AG09319 (cell line): ENCODE data around the gene ZNF641.

Experiments
- DNase-seq: peaks from one replicate; pipeline ENCODE4 v3.0.0-alpha.2; 2010; ENCODE audit warnings: low read depth; ENCODE audit errors: extremely low read depth
- CTCF ChIP-seq: IDR thresholded peaks from 2 replicates; pipeline ENCODE4 v1.5.1; 2011; ENCODE audit warnings: low read depth, mild to moderate bottlenecking, inconsistent platforms, low read length, moderate library complexity

The ZNF641 gene

GRCh38 chr12:48302161-48302911, 48.4 kb downstream of the ZNF641 start:
- TF ChIP-seq CTCF, result no peak

GRCh38 chr12:48300774-48301173, 49.9 kb downstream of the ZNF641 start:
- no peak for TF ChIP-seq CTCF
- no peak for DNase-seq

More at GRCh38 chr12:48302161-48302911, 48.4 kb downstream of the ZNF641 start:
- DNase-seq, result no peak

GRCh38 chr12:48296586-48297282, 54.0 kb downstream of the ZNF641 start:
- no peak for TF ChIP-seq CTCF
- peak; percentile 10 for DNase-seq

GRCh38 chr12:48292040-48292439, 58.7 kb downstream of the ZNF641 start:
- no peak for DNase-seq
- no peak for TF ChIP-seq CTCF

GRCh38 chr12:48291511-48291910, 59.2 kb downstream of the ZNF641 start:
- no peak for DNase-seq
- TF ChIP-seq CTCF, result no peak

GRCh38 chr12:48288387-48289268, 62.1 kb downstream of the ZNF641 start:
- TF ChIP-seq CTCF, result no peak
- no peak for DNase-seq
